Inflammatory macrophage (primary cell): ENCODE data around the gene CENPA.
"Not testable (repeated sequence)": the region's sequence is repeated elsewhere in the genome, so short reads cannot be mapped to it uniquely, and the experiment has no call there.

Source experiments
- DNase-seq, 2 donors: peaks; one replicate each; pipeline ENCODE4 v3.0.0-alpha.2; 2020 to 2022
- total RNA-seq, 18 experiments: gene quantifications; one replicate each; lab custom pipeline; 2026; ENCODE audit warnings: mixed read lengths in 6 of 18, inconsistent platforms in 2 of 18; lab: John Stamatoyannopoulos, UW

The CENPA gene
- total RNA-seq: 2.5 to 11.3 (median 5.7) reads per million in 18 experiments

- peak; percentile 99 to 100 for DNase-seq
Observed at GRCh38 chr2:26785431-26786206, at the start of gene CENPA. TSS of gene CENPA (plus strand) at chr2:26786056. CDS start at chr2:26786197, 141 bp downstream.

- DNase-seq: no peak
Observed at GRCh38 chr2:26737221-26737620, 48.6 kb upstream of the CENPA start.

GRCh38 chr2:26738481-26738880 is 47.4 kb upstream of the CENPA start:
- DNase-seq: no peak

- DNase-seq: no peak
Observed at GRCh38 chr2:26739514-26739913, 46.3 kb upstream of the CENPA start.

GRCh38 chr2:26740346-26740745 is 45.5 kb upstream of the CENPA start:
- DNase-seq: no peak

- DNase-seq: peak in 1 of 2 donors; percentile 6
Observed at GRCh38 chr2:26740890-26741302, 45.0 kb upstream of the CENPA start.

- no peak for DNase-seq
Observed at GRCh38 chr2:26742048-26742770, 43.6 kb upstream of the CENPA start.

- DNase-seq: no peak
Observed at GRCh38 chr2:26743852-26744251, 42.0 kb upstream of the CENPA start.

- no peak for DNase-seq
Observed at GRCh38 chr2:26744953-26745352, 40.9 kb upstream of the CENPA start.

- peak; percentile 70 to 83 for DNase-seq
Observed at GRCh38 chr2:26745609-26746327, 40.1 kb upstream of the CENPA start.

GRCh38 chr2:26746934-26747333 is 38.9 kb upstream of the CENPA start:
- DNase-seq: no peak

GRCh38 chr2:26749787-26750420 is 36.0 kb upstream of the CENPA start:
- not testable (repeated sequence) for DNase-seq

GRCh38 chr2:26750467-26750866 is 35.4 kb upstream of the CENPA start:
- not testable (repeated sequence) for DNase-seq

GRCh38 chr2:26752656-26753055 is 33.2 kb upstream of the CENPA start:
- no peak for DNase-seq

GRCh38 chr2:26754539-26754938 is 31.3 kb upstream of the CENPA start:
- DNase-seq: no peak

GRCh38 chr2:26754972-26755670 is 30.7 kb upstream of the CENPA start:
- DNase-seq: no peak

GRCh38 chr2:26756337-26756736 is 29.5 kb upstream of the CENPA start:
- DNase-seq: peak; percentile 26 to 43

GRCh38 chr2:26757873-26758789 is 27.7 kb upstream of the CENPA start:
- DNase-seq: peak in 1 of 2 donors; percentile 21

GRCh38 chr2:26758790-26759321 is 27.0 kb upstream of the CENPA start:
- DNase-seq: no peak

- no peak for DNase-seq
Observed at GRCh38 chr2:26759845-26760244, 26.0 kb upstream of the CENPA start.

- DNase-seq: not testable (repeated sequence)
Observed at GRCh38 chr2:26760991-26761390, 24.9 kb upstream of the CENPA start.
